H7 (cell line): ENCODE data around the gene LRRC32. TPM values are rescaled to one million over a fixed set of nuclear protein-coding genes. Genes with fewer than 3 reads are reported as not detected.

Source experiments
- total RNA-seq: library from RNA; depleted of rRNA; stranded (reverse); fragments of >200 nt; shearing (Covaris generic); gene quantifications from 2 replicates; pipeline ENCODE4 v1.2.3, GENCODE V29; 2014; rRNA removed

LRRC32 gene
- total RNA-seq, 1 experiment from 2014 or later, result 0.94 TPM

Other genes starting within 250 kb of the LRRC32 start
- gene EMSY, start 225.7 kb downstream of the LRRC32 start, total RNA-seq, result 22.1 and 27.3 TPM in 2 replicates
- 53.3 and 68.8 TPM in 2 replicates for gene TSKU, start 112.6 kb upstream of the LRRC32 start, total RNA-seq
- 6.3 and 8.1 TPM in 2 replicates for gene ACER3, start 190.2 kb upstream of the LRRC32 start, total RNA-seq